ACC112 (cell line): ENCODE data around the gene OR2Z1.

Source experiments
- H2AFZ ChIP-seq: fragments of 200-600 bp; sonication (generic); one replicate; pipeline ENCODE4 v1.6.0; 2017; ENCODE audit warnings: antibody characterized with exemption, low read length; ENCODE audit not compliant: unreplicated experiment
- H3K27ac ChIP-seq: fragments of 200-600 bp; sonication (generic); 2 replicates; pipeline ENCODE4 v1.5.1; 2014; ENCODE audit warnings: low read depth, mild to moderate bottlenecking, antibody characterized with exemption, low read length, moderate library complexity
- H3K27me3 ChIP-seq: fragments of 200-600 bp; sonication (generic); 2 replicates; pipeline ENCODE4 v1.6.1; 2014; ENCODE audit warnings: mild to moderate bottlenecking, antibody characterized with exemption, low read length, moderate library complexity, mixed read lengths; ENCODE audit not compliant: insufficient read depth
- H3K36me3 ChIP-seq: fragments of 200-600 bp; sonication (generic); 2 replicates; pipeline ENCODE4 v1.6.1; 2016; ENCODE audit warnings: mild to moderate bottlenecking, antibody characterized with exemption, low read length, moderate library complexity, mixed read lengths; ENCODE audit not compliant: insufficient read depth
- H3K4me1 ChIP-seq: fragments of 200-600 bp; sonication (generic); one replicate; pipeline ENCODE4 v1.6.1; 2016; ENCODE audit warnings: low read length, mixed read lengths; ENCODE audit not compliant: insufficient read depth, unreplicated experiment, control insufficient read depth
- H3K4me3 ChIP-seq: fragments of 200-600 bp; sonication (generic); 2 replicates; pipeline ENCODE4 v1.5.1; 2014; ENCODE audit warnings: mild to moderate bottlenecking, low read depth, low read length
- H3K79me2 ChIP-seq: fragments of 200-600 bp; sonication (generic); one replicate; pipeline ENCODE4 v1.6.0; 2016; ENCODE audit warnings: low read length; ENCODE audit not compliant: control insufficient read depth, unreplicated experiment, insufficient read depth

Gene OR2Z1

GRCh38 chr19:8721334-8721733 lies at the start of gene OR2Z1:
Gene OR2Z1, plus strand, starts transcription at chr19:8721634. Its CDS starts 9,395 bp downstream, at chr19:8731029.
- Histone ChIP-seq H3K79me2 (no peaks in the 10 kb centered on the region), H3K36me3 (no peaks in the 10 kb centered on the region), H2AFZ (no peak within 1 kb of the TSS), H3K27me3 (no peaks in the 10 kb centered on the region), H3K27ac (no peak within 1 kb of the TSS), H3K4me3 (no peak within 1 kb of the TSS), H3K4me1 (no peaks in the 10 kb centered on the region)

- H3K4me3 ChIP-seq, result no peak overlapping the region
- H3K4me1 ChIP-seq, result no peaks in the 10 kb centered on the region
- no peak overlapping the region for H2AFZ ChIP-seq
- H3K27ac ChIP-seq, result no peak overlapping the region
- H3K27me3 ChIP-seq, result peaks cover 8% of the 10 kb centered on the region
- no peaks in the 10 kb centered on the region for H3K36me3 ChIP-seq
- no peaks in the 10 kb centered on the region for H3K79me2 ChIP-seq
These were observed 48.0 kb upstream of the OR2Z1 start for GRCh38 chr19:8673276-8673891.

- Histone ChIP-seq H3K4me3 (no peak overlapping the region), H3K27me3 (no peaks in the 10 kb centered on the region; the same call in 1 of the 2 replicates)
These were observed 46.4 kb upstream of the OR2Z1 start for GRCh38 chr19:8675066-8675465.

GRCh38 chr19:8678244-8678807 lies 43.1 kb upstream of the OR2Z1 start:
- Histone ChIP-seq H2AFZ (no peak overlapping the region), H3K79me2 (no peaks in the 10 kb centered on the region), H3K27ac (no peak overlapping the region), H3K36me3 (no peaks in the 10 kb centered on the region), H3K4me1 (no peaks in the 10 kb centered on the region), H3K27me3 (no peaks in the 10 kb centered on the region; the same call in 1 of the 2 replicates), H3K4me3 (no peak overlapping the region)

More at GRCh38 chr19:8675066-8675465, 46.4 kb upstream of the OR2Z1 start:
- Histone ChIP-seq H3K79me2 (no peaks in the 10 kb centered on the region), H2AFZ (no peak overlapping the region), H3K36me3 (no peaks in the 10 kb centered on the region), H3K27ac (no peak overlapping the region), H3K4me1 (no peaks in the 10 kb centered on the region)

- Histone ChIP-seq H3K4me3 (no peak overlapping the region), H3K27ac (no peak overlapping the region), H3K27me3 (no peaks in the 10 kb centered on the region), H3K36me3 (no peaks in the 10 kb centered on the region), H3K4me1 (no peaks in the 10 kb centered on the region), H3K79me2 (no peaks in the 10 kb centered on the region), H2AFZ (no peak overlapping the region)
These were observed 40.6 kb upstream of the OR2Z1 start for GRCh38 chr19:8680676-8681344.

- H3K4me3 ChIP-seq, result no peak overlapping the region
- H3K36me3 ChIP-seq, result no peaks in the 10 kb centered on the region
- H3K4me1 ChIP-seq, result no peaks in the 10 kb centered on the region
- no peak overlapping the region for H2AFZ ChIP-seq
- H3K27ac ChIP-seq, result no peak overlapping the region
- no peaks in the 10 kb centered on the region for H3K79me2 ChIP-seq
- no peaks in the 10 kb centered on the region for H3K27me3 ChIP-seq
These were observed 39.9 kb upstream of the OR2Z1 start for GRCh38 chr19:8681345-8682029.

- no peaks in the 10 kb centered on the region for H3K36me3 ChIP-seq
- H3K4me3 ChIP-seq, result no peak overlapping the region
- no peak overlapping the region for H2AFZ ChIP-seq
- no peaks in the 10 kb centered on the region for H3K79me2 ChIP-seq
- no peaks in the 10 kb centered on the region for H3K4me1 ChIP-seq
- H3K27me3 ChIP-seq, result no peaks in the 10 kb centered on the region
- no peak overlapping the region for H3K27ac ChIP-seq
These were observed 39.0 kb upstream of the OR2Z1 start for GRCh38 chr19:8682472-8682871.

- no peak overlapping the region for H2AFZ ChIP-seq
- no peaks in the 10 kb centered on the region for H3K79me2 ChIP-seq
- no peaks in the 10 kb centered on the region for H3K4me1 ChIP-seq
- no peaks in the 10 kb centered on the region for H3K27me3 ChIP-seq
- no peak overlapping the region for H3K27ac ChIP-seq
- H3K4me3 ChIP-seq, result no peak overlapping the region
- H3K36me3 ChIP-seq, result no peaks in the 10 kb centered on the region
These were observed 38.5 kb upstream of the OR2Z1 start for GRCh38 chr19:8682931-8683330.

GRCh38 chr19:8684001-8684902 lies 37.2 kb upstream of the OR2Z1 start:
- no peak overlapping the region for H3K4me3 ChIP-seq
- H3K27ac ChIP-seq, result no peak overlapping the region
- H3K36me3 ChIP-seq, result no peaks in the 10 kb centered on the region
- H2AFZ ChIP-seq, result no peak overlapping the region
- H3K79me2 ChIP-seq, result no peaks in the 10 kb centered on the region
- 0 out of 2 replicates have a peak, but pooled peaks cover 5% of the 10 kb centered on the region for H3K27me3 ChIP-seq
- H3K4me1 ChIP-seq, result no peaks in the 10 kb centered on the region

- H3K79me2 ChIP-seq, result no peaks in the 10 kb centered on the region
These were observed 34.9 kb upstream of the OR2Z1 start for GRCh38 chr19:8686549-8686948.

More at GRCh38 chr19:8686549-8686948, 34.9 kb upstream of the OR2Z1 start:
- H3K27ac ChIP-seq, result no peak overlapping the region
- no peak overlapping the region for H3K4me3 ChIP-seq
- 0 out of 2 replicates have a peak, but pooled peaks cover 5% of the 10 kb centered on the region for H3K27me3 ChIP-seq
- H3K4me1 ChIP-seq, result no peaks in the 10 kb centered on the region
- no peak overlapping the region for H2AFZ ChIP-seq
- no peaks in the 10 kb centered on the region for H3K36me3 ChIP-seq
